ENCODE data around the gene ZNF684. TPM values are rescaled to one million over a fixed set of nuclear protein-coding genes. Genes with fewer than 3 reads are reported as not detected.
"Not testable (repeated sequence)": the region's sequence is repeated elsewhere in the genome, so short reads cannot be mapped to it uniquely, and the experiment has no call there.

Gene ZNF684
- total and polyA plus RNA-seq, 2 donors from 2014 or later: 9.5 to 10.2 TPM

DNA sequence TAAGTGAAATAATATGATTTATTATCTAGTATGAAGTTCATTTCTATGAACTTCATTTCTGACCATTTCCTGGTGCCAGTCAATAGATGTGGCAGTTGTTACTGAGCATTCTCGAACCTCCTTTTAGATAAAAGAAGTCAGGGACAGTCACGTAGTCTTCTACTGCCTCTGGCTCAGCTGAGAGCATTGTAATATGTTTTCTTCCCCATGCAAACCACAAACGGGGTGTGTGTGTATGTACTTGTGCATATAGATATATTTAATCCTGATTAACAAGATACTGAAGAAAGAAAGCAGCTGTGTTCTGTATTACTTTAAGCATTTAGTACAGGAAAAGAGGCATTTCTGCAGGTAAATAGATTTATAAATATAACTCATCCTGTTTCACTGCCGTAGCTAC lies 21.6 kb downstream of the ZNF684 start:
- FAIRE-seq (no peak), DNase-seq (no peak)
- Histone ChIP-seq H3K9ac (ENCODE audit: low read length in 3 of 3) (no peak overlapping the region), H3K4me3 (ENCODE audit: low read length in 3 of 3) (no peak overlapping the region), H3K36me3 (ENCODE audit: control insufficient read depth in 2 of 3, insufficient read depth in 3 of 3, low read length in 3 of 3) (no peaks in the 10 kb centered on the region), H3K27me3 (ENCODE audit: control insufficient read depth, insufficient read depth, low read length) (no peaks in the 10 kb centered on the region), H3K9me3 (ENCODE audit: control insufficient read depth in 2 of 3, insufficient read depth in 1 of 3, low read length in 3 of 3) (no peaks in the 10 kb centered on the region), H3K4me1 (ENCODE audit: control insufficient read depth in 2 of 3, insufficient read depth in 2 of 3, low read depth in 1 of 3, low read length in 3 of 3) (no peaks in the 10 kb centered on the region), H3K27ac (ENCODE audit: low read depth in 2 of 2, low read length in 2 of 2) (no peak overlapping the region)
- intact Hi-C loops (cut with DNase I): no loop called here
- TF ChIP-seq CTCF (IDR thresholded peaks at IDR 0.05; ENCODE audit: borderline replicate concordance, extremely low read depth, insufficient read depth): no peak

DNA sequence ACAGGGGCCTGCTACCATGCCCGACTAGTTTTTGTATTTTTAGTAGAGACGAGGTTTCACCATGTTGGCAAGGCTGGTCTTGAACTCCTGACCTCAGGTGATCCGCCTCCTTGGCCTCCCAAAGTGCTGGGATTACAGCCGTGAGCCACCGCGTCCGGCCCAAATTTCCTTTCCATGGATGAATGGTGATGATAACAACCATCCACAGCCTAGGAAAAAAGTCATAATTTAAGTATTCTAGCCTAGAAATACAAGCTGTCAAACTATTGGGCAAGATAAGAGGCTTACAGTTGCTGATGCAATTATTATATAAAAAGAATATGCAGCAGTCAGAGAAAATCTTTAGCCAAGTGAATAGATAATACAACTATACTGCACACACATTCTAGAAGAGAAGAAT lies 23.4 kb downstream of the ZNF684 start:
- H3K27me3 ChIP-seq (ENCODE audit: control insufficient read depth, insufficient read depth, low read length); DNase-seq; H3K4me1 ChIP-seq (ENCODE audit: control insufficient read depth in 2 of 3, insufficient read depth in 2 of 3, low read depth in 1 of 3, low read length in 3 of 3); FAIRE-seq; H3K27ac ChIP-seq (ENCODE audit: low read depth in 2 of 2, low read length in 2 of 2); H3K9ac ChIP-seq (ENCODE audit: low read length in 3 of 3); intact Hi-C loops (cut with DNase I); H3K9me3 ChIP-seq (ENCODE audit: control insufficient read depth in 2 of 3, insufficient read depth in 1 of 3, low read length in 3 of 3); H3K4me3 ChIP-seq (ENCODE audit: low read length in 3 of 3); H3K36me3 ChIP-seq (ENCODE audit: control insufficient read depth in 2 of 3, insufficient read depth in 3 of 3, low read length in 3 of 3): not testable (repeated sequence)

DNA sequence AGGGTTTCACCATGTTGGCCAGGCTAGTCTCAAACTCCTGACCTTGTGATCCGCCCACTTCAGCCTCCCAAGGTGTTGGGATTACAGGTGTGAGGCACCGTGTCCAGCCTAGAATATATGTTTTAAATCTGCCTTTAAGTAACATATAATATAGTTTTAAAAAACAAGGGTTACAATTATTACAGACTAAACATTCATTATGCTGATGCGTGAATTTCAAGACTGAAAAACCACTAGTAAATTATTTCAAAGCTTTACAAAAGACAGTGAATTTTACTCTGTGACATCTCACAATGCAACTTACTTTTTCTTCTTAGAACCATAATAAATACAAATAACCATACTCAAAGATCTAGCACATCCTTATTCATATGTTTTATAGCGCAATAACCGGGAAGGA lies 24.7 kb downstream of the ZNF684 start:
- Histone ChIP-seq H3K27ac (ENCODE audit: low read depth in 2 of 2, low read length in 2 of 2) (no peak overlapping the region), H3K9me3 (ENCODE audit: control insufficient read depth in 2 of 3, insufficient read depth in 1 of 3, low read length in 3 of 3) (no peaks in the 10 kb centered on the region), H3K4me3 (ENCODE audit: low read length in 3 of 3) (no peak overlapping the region), H3K9ac (ENCODE audit: low read length in 3 of 3) (no peak overlapping the region), H3K4me1 (ENCODE audit: control insufficient read depth in 2 of 3, insufficient read depth in 2 of 3, low read depth in 1 of 3, low read length in 3 of 3) (no peaks in the 10 kb centered on the region), H3K27me3 (ENCODE audit: control insufficient read depth, insufficient read depth, low read length) (no peaks in the 10 kb centered on the region), H3K36me3 (ENCODE audit: control insufficient read depth in 2 of 3, insufficient read depth in 3 of 3, low read length in 3 of 3) (no peaks in the 10 kb centered on the region)
- no peak for TF ChIP-seq CTCF (IDR thresholded peaks at IDR 0.05; ENCODE audit: borderline replicate concordance, extremely low read depth, insufficient read depth)
- FAIRE-seq (no peak), DNase-seq (no peak)
- intact Hi-C loops (cut with DNase I): no loop called here

DNA sequence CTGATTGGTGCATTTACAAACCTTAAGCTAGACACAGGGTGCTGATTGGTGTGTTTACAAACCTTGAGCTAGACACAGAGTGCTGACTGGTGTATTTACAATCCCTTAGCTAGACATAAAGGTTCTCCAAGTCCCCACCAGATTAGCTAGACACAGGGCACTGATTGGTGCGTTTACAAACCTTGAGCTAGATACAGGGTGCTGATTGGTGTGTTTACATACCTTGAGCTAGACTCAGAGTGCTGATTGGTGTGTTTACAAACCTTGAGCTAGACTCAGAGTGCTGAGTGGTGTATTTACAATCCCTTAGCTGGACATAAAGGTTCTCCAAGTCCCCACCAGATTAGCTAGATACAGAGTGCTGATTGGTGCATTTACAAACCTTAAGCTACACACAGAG lies 26.8 kb downstream of the ZNF684 start:
- intact Hi-C loops (cut with DNase I): not testable (repeated sequence)

GRCh38 chr1:40562185-40562584 lies 30.7 kb downstream of the ZNF684 start:
- no peaks in the 10 kb centered on the region for H3K9me3 ChIP-seq (ENCODE audit: control insufficient read depth in 2 of 3, insufficient read depth in 1 of 3, low read length in 3 of 3)
- no peaks in the 10 kb centered on the region for H3K4me1 ChIP-seq (ENCODE audit: control insufficient read depth in 2 of 3, insufficient read depth in 2 of 3, low read depth in 1 of 3, low read length in 3 of 3)
- intact Hi-C loops (cut with DNase I): no loop called here
- H3K36me3 ChIP-seq (ENCODE audit: control insufficient read depth in 2 of 3, insufficient read depth in 3 of 3, low read length in 3 of 3): no peaks in the 10 kb centered on the region
- FAIRE-seq (no peak), DNase-seq (no peak)
- H3K4me3 ChIP-seq (ENCODE audit: low read length in 3 of 3): no peak overlapping the region
- no peak overlapping the region for H3K27ac ChIP-seq (ENCODE audit: low read depth in 2 of 2, low read length in 2 of 2)
- no peak for TF ChIP-seq CTCF (IDR thresholded peaks at IDR 0.05; ENCODE audit: borderline replicate concordance, extremely low read depth, insufficient read depth)
- H3K27me3 ChIP-seq (ENCODE audit: control insufficient read depth, insufficient read depth, low read length): no peaks in the 10 kb centered on the region
- H3K9ac ChIP-seq (ENCODE audit: low read length in 3 of 3): no peak overlapping the region

More for the DNA sequence above, 26.8 kb downstream of the ZNF684 start:
- DNase-seq; H3K9ac ChIP-seq (ENCODE audit: low read length in 3 of 3); H3K4me1 ChIP-seq (ENCODE audit: control insufficient read depth in 2 of 3, insufficient read depth in 2 of 3, low read depth in 1 of 3, low read length in 3 of 3); H3K36me3 ChIP-seq (ENCODE audit: control insufficient read depth in 2 of 3, insufficient read depth in 3 of 3, low read length in 3 of 3); H3K27ac ChIP-seq (ENCODE audit: low read depth in 2 of 2, low read length in 2 of 2); H3K27me3 ChIP-seq (ENCODE audit: control insufficient read depth, insufficient read depth, low read length); H3K9me3 ChIP-seq (ENCODE audit: control insufficient read depth in 2 of 3, insufficient read depth in 1 of 3, low read length in 3 of 3); H3K4me3 ChIP-seq (ENCODE audit: low read length in 3 of 3); FAIRE-seq: not testable (repeated sequence)
